Measurements from ENCODE around the gene NMNAT3. TPM values are rescaled to one million over a fixed set of nuclear protein-coding genes. Genes with fewer than 3 reads are reported as not detected.

NMNAT3 gene
- total RNA-seq: 0.49 TPM in 1 of 2 replicates, not detected in the other

GRCh38 chr3:139677388-139678155, at the start of gene NMNAT3:
Gene NMNAT3, minus strand, starts transcription at chr3:139677972. Its CDS starts 50,248 bp downstream, at chr3:139627724.

Other genes with a start within 250 kb of the NMNAT3 start
- gene RBP2, start 201.5 kb downstream of the NMNAT3 start, total RNA-seq: not detected in 2 replicates
- gene RBP1, start 138.2 kb downstream of the NMNAT3 start, total RNA-seq: 2.4 and 2.9 TPM in 2 replicates